HG03039 (cell line): ENCODE results near the gene CATSPER1.

Experiments
- ATAC-seq: cut with Tn5 transposase; IDR thresholded peaks from one replicate; pipeline ENCODE4 v1.9.1; 2021; ENCODE audit warnings: mild to moderate bottlenecking, moderate library complexity; ENCODE audit not compliant: unreplicated experiment

The CATSPER1 gene

GRCh38 chr11:66026017-66026529 is at the start of gene CATSPER1:
TSS of gene CATSPER1 (minus strand) at chr11:66026479. CDS start at chr11:66026379, 100 bp downstream.
- ATAC-seq = no peak

GRCh38 chr11:66075273-66075672 is 49.0 kb upstream of the CATSPER1 start:
- no peak for ATAC-seq

GRCh38 chr11:66073669-66074068 is 47.4 kb upstream of the CATSPER1 start:
- no peak for ATAC-seq

GRCh38 chr11:66072518-66072917 is 46.2 kb upstream of the CATSPER1 start:
- ATAC-seq = no peak

- ATAC-seq = no peak
These were observed 45.8 kb upstream of the CATSPER1 start for GRCh38 chr11:66072081-66072480.

- ATAC-seq = no peak
These were observed 45.1 kb upstream of the CATSPER1 start for GRCh38 chr11:66071381-66071801.

GRCh38 chr11:66070604-66071380 is 44.5 kb upstream of the CATSPER1 start:
- peak; percentile 8 for ATAC-seq

GRCh38 chr11:66069715-66070603 is 43.7 kb upstream of the CATSPER1 start, which contains the start of gene PACS1:
TSS of gene PACS1 (plus strand) at chr11:66070272. CDS start at chr11:66070487, 215 bp downstream.
- ATAC-seq = peak; percentile 51

- peak; percentile 2 for ATAC-seq
These were observed 42.8 kb upstream of the CATSPER1 start for GRCh38 chr11:66068923-66069714.

GRCh38 chr11:66068154-66068821 is 42.0 kb upstream of the CATSPER1 start:
- ATAC-seq = no peak

- ATAC-seq = no peak
These were observed 41.4 kb upstream of the CATSPER1 start for GRCh38 chr11:66067640-66068039.

GRCh38 chr11:66066751-66067150 is 40.5 kb upstream of the CATSPER1 start:
- ATAC-seq = no peak

- ATAC-seq = no peak
These were observed 38.3 kb upstream of the CATSPER1 start for GRCh38 chr11:66064571-66064970.

- ATAC-seq = no peak
These were observed 37.6 kb upstream of the CATSPER1 start for GRCh38 chr11:66063900-66064299.

GRCh38 chr11:66062408-66062807 is 36.1 kb upstream of the CATSPER1 start:
- ATAC-seq = no peak

- no peak for ATAC-seq
These were observed 35.0 kb upstream of the CATSPER1 start for GRCh38 chr11:66061268-66061667.

GRCh38 chr11:66059966-66060680 is 33.8 kb upstream of the CATSPER1 start:
- ATAC-seq = no peak

GRCh38 chr11:66056501-66056900 is 30.2 kb upstream of the CATSPER1 start:
- ATAC-seq = no peak

GRCh38 chr11:66055021-66055420 is 28.7 kb upstream of the CATSPER1 start:
- no peak for ATAC-seq

- no peak for ATAC-seq
These were observed 26.3 kb upstream of the CATSPER1 start for GRCh38 chr11:66052664-66052982.
